ENCODE measurements around the gene EFCAB9.

The EFCAB9 gene

GRCh38 chr5:172209714-172210113, 15.7 kb downstream of the EFCAB9 start:
- TF ChIP-seq CTCF (IDR thresholded peaks at IDR 0.05; ENCODE audit: insufficient read depth, low read length, poor library complexity, severe bottlenecking) = no peak
- Histone ChIP-seq H3K27me3 (replicated peaks; ENCODE audit: control insufficient read depth, insufficient read depth, low read length) (no peaks in the 10 kb centered on the region), H3K36me3 (ENCODE audit: control insufficient read depth, insufficient read depth, low read length) (peaks cover 7% of the 10 kb centered on the region), H3K4me3 (replicated peaks; ENCODE audit: low read depth, low read length) (no peak overlapping the region)
- DNase-seq (ENCODE audit: extremely low read depth, insufficient read length) = no peak

GRCh38 chr5:172211676-172212075, 17.7 kb downstream of the EFCAB9 start:
- Histone ChIP-seq H3K4me3 (replicated peaks; ENCODE audit: low read depth, low read length) (no peak overlapping the region), H3K27me3 (replicated peaks; ENCODE audit: control insufficient read depth, insufficient read depth, low read length) (no peaks in the 10 kb centered on the region), H3K36me3 (ENCODE audit: control insufficient read depth, insufficient read depth, low read length) (peaks cover 10% of the 10 kb centered on the region)
- no peak for TF ChIP-seq CTCF (IDR thresholded peaks at IDR 0.05; ENCODE audit: insufficient read depth, low read length, poor library complexity, severe bottlenecking)
- no peak for DNase-seq (ENCODE audit: extremely low read depth, insufficient read length)

- Histone ChIP-seq H3K4me3 (replicated peaks; ENCODE audit: low read depth, low read length) (no peak overlapping the region), H3K27me3 (replicated peaks; ENCODE audit: control insufficient read depth, insufficient read depth, low read length) (no peaks in the 10 kb centered on the region), H3K36me3 (ENCODE audit: control insufficient read depth, insufficient read depth, low read length) (peaks cover 10% of the 10 kb centered on the region)
- TF ChIP-seq CTCF (IDR thresholded peaks at IDR 0.05; ENCODE audit: insufficient read depth, low read length, poor library complexity, severe bottlenecking) = no peak
- DNase-seq (ENCODE audit: extremely low read depth, insufficient read length) = no peak
These were observed 19.2 kb downstream of the EFCAB9 start for GRCh38 chr5:172213126-172213525.

- DNase-seq (ENCODE audit: extremely low read depth, insufficient read length) = no peak
- Histone ChIP-seq H3K4me3 (replicated peaks; ENCODE audit: low read depth, low read length) (no peak overlapping the region), H3K27me3 (replicated peaks; ENCODE audit: control insufficient read depth, insufficient read depth, low read length) (no peaks in the 10 kb centered on the region), H3K36me3 (ENCODE audit: control insufficient read depth, insufficient read depth, low read length) (peaks cover 13% of the 10 kb centered on the region)
- TF ChIP-seq CTCF (IDR thresholded peaks at IDR 0.05; ENCODE audit: insufficient read depth, low read length, poor library complexity, severe bottlenecking) = no peak
These were observed 22.4 kb downstream of the EFCAB9 start for GRCh38 chr5:172216345-172216744.

GRCh38 chr5:172219296-172219695, 25.3 kb downstream of the EFCAB9 start:
- no peak for DNase-seq (ENCODE audit: extremely low read depth, insufficient read length)
- TF ChIP-seq CTCF (IDR thresholded peaks at IDR 0.05; ENCODE audit: insufficient read depth, low read length, poor library complexity, severe bottlenecking) = no peak
- peaks cover 10% of the 10 kb centered on the region for H3K36me3 ChIP-seq (ENCODE audit: control insufficient read depth, insufficient read depth, low read length)
- no peaks in the 10 kb centered on the region for H3K27me3 ChIP-seq (replicated peaks; ENCODE audit: control insufficient read depth, insufficient read depth, low read length)
- H3K4me3 ChIP-seq (replicated peaks; ENCODE audit: low read depth, low read length) = no peak overlapping the region

Measured in GM06990 (cell line).